GM19240 (cell line): ENCODE results near the gene EIF2S1.
"Not testable (repeated sequence)": the region's sequence is repeated elsewhere in the genome, so short reads cannot be mapped to it uniquely, and the experiment has no call there.

Experiments
- DNase-seq: peaks from one replicate; pipeline ENCODE4 v3.0.0; 2011; ENCODE audit warnings: low spot score; ENCODE audit not compliant: insufficient read length

EIF2S1 gene

GRCh38 chr14:67359775-67360469 lies at the start of gene EIF2S1, which contains the start of gene ATP6V1D:
TSS of gene EIF2S1 (plus strand) at chr14:67360328. CDS start at chr14:67364768, 4,440 bp downstream.
TSS of gene ATP6V1D (minus strand) at chr14:67359804. CDS start at chr14:67359698, 106 bp downstream.
- DNase-seq: peak; percentile 83

GRCh38 chr14:67311868-67312267 lies 48.3 kb upstream of the EIF2S1 start:
- DNase-seq: no peak

GRCh38 chr14:67313153-67313552 lies 47.0 kb upstream of the EIF2S1 start:
- DNase-seq: no peak

GRCh38 chr14:67317822-67318221 lies 42.3 kb upstream of the EIF2S1 start:
- DNase-seq: no peak

- no peak for DNase-seq
These were observed 41.0 kb upstream of the EIF2S1 start for GRCh38 chr14:67319142-67319541.

- not testable (repeated sequence) for DNase-seq
These were observed 30.5 kb upstream of the EIF2S1 start for GRCh38 chr14:67329666-67330065.

GRCh38 chr14:67331368-67332125 lies 28.6 kb upstream of the EIF2S1 start:
- no peak for DNase-seq

GRCh38 chr14:67332468-67332867 lies 27.7 kb upstream of the EIF2S1 start:
- DNase-seq: no peak

- no peak for DNase-seq
These were observed 24.3 kb upstream of the EIF2S1 start for GRCh38 chr14:67335781-67336180.

- not testable (repeated sequence) for DNase-seq
These were observed 18.9 kb upstream of the EIF2S1 start for GRCh38 chr14:67341231-67341630.

GRCh38 chr14:67343601-67344230 lies 16.4 kb upstream of the EIF2S1 start:
- no peak for DNase-seq

GRCh38 chr14:67345583-67345982 lies 14.5 kb upstream of the EIF2S1 start:
- DNase-seq: no peak

GRCh38 chr14:67352055-67352454 lies 8.1 kb upstream of the EIF2S1 start:
- no peak for DNase-seq

- no peak for DNase-seq
These were observed 2.8 kb upstream of the EIF2S1 start for GRCh38 chr14:67357186-67357968.

- DNase-seq: no peak
These were observed 2.2 kb upstream of the EIF2S1 start for GRCh38 chr14:67357969-67358354.

GRCh38 chr14:67358924-67359774 lies 979 bp upstream of the EIF2S1 start:
- DNase-seq: no peak

- no peak for DNase-seq
These were observed 510 bp downstream of the EIF2S1 start for GRCh38 chr14:67360470-67361206.

GRCh38 chr14:67365476-67365875 lies 5.3 kb downstream of the EIF2S1 start:
- DNase-seq: no peak

GRCh38 chr14:67370830-67371229 lies 10.7 kb downstream of the EIF2S1 start:
- no peak for DNase-seq
